Measurements from ENCODE around the gene BTBD9. TPM values are rescaled to one million over a fixed set of nuclear protein-coding genes. Genes with fewer than 3 reads are reported as not detected.

Gene BTBD9
- total and polyA plus RNA-seq, 2 donors (not counting 3 experiments of a cell fraction or from before 2014, with no cell fraction given) = 4.9 to 15.0 TPM

DNA sequence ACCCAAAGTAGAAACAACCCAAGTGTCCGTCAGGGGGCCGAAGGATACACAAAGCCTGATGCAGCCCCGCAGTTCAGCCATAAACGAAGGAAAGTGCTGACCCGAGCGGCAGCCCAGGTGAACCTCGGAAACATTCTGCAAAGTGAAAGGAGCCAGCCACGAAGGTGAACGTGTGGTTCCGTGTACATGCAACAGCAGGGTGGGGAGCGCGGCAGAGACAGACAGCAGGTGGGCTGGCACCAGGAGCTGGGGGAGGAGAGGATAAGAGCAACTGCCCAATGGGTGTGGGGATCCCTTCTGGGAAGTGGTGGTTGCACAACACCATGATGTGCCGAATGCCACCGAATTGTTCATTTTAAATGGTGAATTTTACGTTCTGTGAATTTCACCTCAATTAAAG is 478.4 kb downstream of the BTBD9 start:
- ChIA-PET CTCF (no interaction called here), POLR2A (no interaction called here)
- H3K9ac ChIP-seq (replicated peaks; ENCODE audit: extremely low read depth, insufficient read depth, low read length) = no peak overlapping the region
- TF ChIP-seq, protein P1, sequence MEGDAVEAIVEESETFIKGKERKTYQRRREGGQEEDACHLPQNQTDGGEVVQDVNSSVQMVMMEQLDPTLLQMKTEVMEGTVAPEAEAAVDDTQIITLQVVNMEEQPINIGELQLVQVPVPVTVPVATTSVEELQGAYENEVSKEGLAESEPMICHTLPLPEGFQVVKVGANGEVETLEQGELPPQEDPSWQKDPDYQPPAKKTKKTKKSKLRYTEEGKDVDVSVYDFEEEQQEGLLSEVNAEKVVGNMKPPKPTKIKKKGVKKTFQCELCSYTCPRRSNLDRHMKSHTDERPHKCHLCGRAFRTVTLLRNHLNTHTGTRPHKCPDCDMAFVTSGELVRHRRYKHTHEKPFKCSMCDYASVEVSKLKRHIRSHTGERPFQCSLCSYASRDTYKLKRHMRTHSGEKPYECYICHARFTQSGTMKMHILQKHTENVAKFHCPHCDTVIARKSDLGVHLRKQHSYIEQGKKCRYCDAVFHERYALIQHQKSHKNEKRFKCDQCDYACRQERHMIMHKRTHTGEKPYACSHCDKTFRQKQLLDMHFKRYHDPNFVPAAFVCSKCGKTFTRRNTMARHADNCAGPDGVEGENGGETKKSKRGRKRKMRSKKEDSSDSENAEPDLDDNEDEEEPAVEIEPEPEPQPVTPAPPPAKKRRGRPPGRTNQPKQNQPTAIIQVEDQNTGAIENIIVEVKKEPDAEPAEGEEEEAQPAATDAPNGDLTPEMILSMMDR (IDR thresholded peaks at IDR 0.05; ENCODE audit: extremely low read depth in 1 of 2, insufficient read depth in 1 of 2, low read depth in 1 of 2, low read length in 2 of 2) = no peak
- no peak for TF ChIP-seq FOS (IDR thresholded peaks at IDR 0.05; ENCODE audit: borderline replicate concordance, insufficient read depth, low read length)
- TF ChIP-seq, protein P2, sequence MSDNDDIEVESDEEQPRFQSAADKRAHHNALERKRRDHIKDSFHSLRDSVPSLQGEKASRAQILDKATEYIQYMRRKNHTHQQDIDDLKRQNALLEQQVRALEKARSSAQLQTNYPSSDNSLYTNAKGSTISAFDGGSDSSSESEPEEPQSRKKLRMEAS (IDR thresholded peaks at IDR 0.05; ENCODE audit: insufficient read depth, insufficient read length) = no peak
- TF ChIP-seq MYC (IDR thresholded peaks at IDR 0.05; ENCODE audit: low read depth, low read length) = no peak
- TF ChIP-seq GATA2 (IDR thresholded peaks at IDR 0.05; ENCODE audit: insufficient read depth, insufficient read length, low read depth, low read length) = no peak
- TF ChIP-seq POLR2AphosphoS5 (IDR thresholded peaks at IDR 0.05; ENCODE audit: insufficient read depth, low read depth, low read length) = no peak
- no peak for TF ChIP-seq EZH2 (IDR thresholded peaks at IDR 0.05; ENCODE audit: borderline replicate concordance, low read depth, low read length, severe bottlenecking)
- TF ChIP-seq POLR2A (IDR thresholded peaks at IDR 0.05; ENCODE audit: low read depth, low read length) = no peak
- TF ChIP-seq JUN (IDR thresholded peaks at IDR 0.05; ENCODE audit: borderline replicate concordance, insufficient read depth, insufficient read length, low read depth) = no peak
- no peak for DNase-seq (ENCODE audit: low read depth, low spot score)
- no peaks in the 10 kb centered on the region for H3K27me3 ChIP-seq (ENCODE audit: control insufficient read depth in 2 of 2, insufficient read depth in 2 of 2, low read length in 2 of 2)
- no peaks in the 10 kb centered on the region for H3K9me1 ChIP-seq (replicated peaks; ENCODE audit: control insufficient read depth, extremely low read depth, insufficient read depth, low read length)
- intact Hi-C loops (cut with micrococcal nuclease) = no loop called here
- no peaks in the 10 kb centered on the region for H3K9me3 ChIP-seq (replicated peaks; ENCODE audit: control insufficient read depth, insufficient read depth, low read length)
- peaks cover under 1% of the 10 kb centered on the region for H3K4me1 ChIP-seq (ENCODE audit: control insufficient read depth, extremely low read depth, insufficient read depth, low read length)
- H3K4me3 ChIP-seq (replicated peaks in 1 of 3; ENCODE audit: insufficient read depth in 1 of 3, low read depth in 1 of 3, low read length in 3 of 3) = no peak overlapping the region
- BruUV-seq (replicated peaks) = no TSS peak
- H3K36me3 ChIP-seq (ENCODE audit: control insufficient read depth in 2 of 2, extremely low read depth in 1 of 2, insufficient read depth in 2 of 2, low read length in 2 of 2) = no peaks in the 10 kb centered on the region
- H4K20me1 ChIP-seq (replicated peaks; ENCODE audit: control insufficient read depth, extremely low read depth, insufficient read depth, low read length) = no peaks in the 10 kb centered on the region
- no peak overlapping the region for H3K27ac ChIP-seq (ENCODE audit: insufficient read depth, low read depth, low read length)
- dilution Hi-C loops (cut with MboI; ENCODE audit: extremely low pct_ligation_motif_present, low sequenced_read_pairs) = no loop called here
- H2AFZ ChIP-seq (ENCODE audit: low read depth, low read length) = no peak overlapping the region
- H3K4me2 ChIP-seq (ENCODE audit: insufficient read depth, low read length) = no peak overlapping the region
- no peaks in the 10 kb centered on the region for H3K79me2 ChIP-seq (ENCODE audit: control insufficient read depth, insufficient read depth, low read length)
- no peak for FAIRE-seq

Data from endothelial cell of umbilical vein (primary cell).